DOHH2 (cell line): Measurements from ENCODE around the gene CCDC15.

ENCODE experiments used
- H3F3A ChIP-seq: fragments of 200-600 bp; sonication (generic), shearing (Covaris generic); 2 replicates; pipeline ENCODE4 v1.6.0; 2016; ENCODE audit warnings: antibody characterized with exemption, mild to moderate bottlenecking; ENCODE audit not compliant: control insufficient read depth, insufficient read depth
- H3K27ac ChIP-seq: fragments of 200-600 bp; sonication (generic); 2 replicates; pipeline ENCODE4 v1.5.1; 2014; ENCODE audit warnings: low read depth, mild to moderate bottlenecking, low read length, moderate library complexity
- H3K27me3 ChIP-seq: fragments of 200-600 bp; sonication (generic); 2 replicates; pipeline ENCODE4 v1.6.1; 2014; ENCODE audit warnings: mild to moderate bottlenecking, low read length, mixed read lengths; ENCODE audit not compliant: control insufficient read depth
- H3K36me3 ChIP-seq: fragments of 200-600 bp; sonication (generic); 2 replicates; pipeline ENCODE4 v1.6.1; 2014; ENCODE audit warnings: mild to moderate bottlenecking, low read length, moderate library complexity, mixed read lengths; ENCODE audit not compliant: control insufficient read depth
- H3K4me1 ChIP-seq: fragments of 200-600 bp; sonication (generic); 2 replicates; pipeline ENCODE4 v1.6.1; 2014; ENCODE audit warnings: mild to moderate bottlenecking, low read length, mixed read lengths; ENCODE audit not compliant: control insufficient read depth
- H3K4me2 ChIP-seq: fragments of 200-600 bp; sonication (generic); 2 replicates; pipeline ENCODE4 v1.6.0; 2014; ENCODE audit warnings: mild to moderate bottlenecking, low read length, moderate library complexity
- H3K4me3 ChIP-seq: fragments of 200-600 bp; sonication (generic); 2 replicates; pipeline ENCODE4 v1.5.1; 2014; ENCODE audit warnings: mild to moderate bottlenecking, low read length, mixed read lengths
- H3K79me2 ChIP-seq: fragments of 200-600 bp; sonication (generic); 2 replicates; pipeline ENCODE4 v1.6.1; 2014; ENCODE audit warnings: mild to moderate bottlenecking, low read length, mixed read lengths; ENCODE audit not compliant: control insufficient read depth
- H3K9me2 ChIP-seq: fragments of 200-600 bp; sonication (generic); replicated peaks from 2 replicates; pipeline ENCODE4 v1.6.1; 2014; ENCODE audit warnings: mild to moderate bottlenecking, low read length, mixed read lengths; ENCODE audit not compliant: control insufficient read depth
- H3K9me3 ChIP-seq: fragments of 200-600 bp; sonication (generic); 2 replicates; pipeline ENCODE4 v1.6.1; 2014; ENCODE audit warnings: antibody characterized with exemption, low read length, mixed read lengths; ENCODE audit not compliant: control insufficient read depth, insufficient read depth
- H4K20me1 ChIP-seq: fragments of 200-600 bp; sonication (generic); 2 replicates; pipeline ENCODE4 v1.6.0; 2014; ENCODE audit warnings: low read depth, mild to moderate bottlenecking, antibody characterized with exemption, low read length, moderate library complexity; ENCODE audit not compliant: control insufficient read depth, insufficient read depth
- EZH2phosphoT487 ChIP-seq: fragments of 200-600 bp; sonication (generic); IDR thresholded peaks from 2 replicates; pipeline ENCODE4 v1.6.1; 2017; ENCODE audit warnings: borderline replicate concordance, mild to moderate bottlenecking, antibody characterized with exemption, low read length, moderate library complexity, mixed read lengths
- TF ChIP-seq, protein P1 (sequence below): fragments of 200-600 bp; sonication (generic); IDR thresholded peaks from one replicate; pipeline ENCODE4 v1.5.1; 2014; ENCODE audit warnings: antibody characterized with exemption, mild to moderate bottlenecking, low read depth, low read length; ENCODE audit not compliant: poor library complexity, severe bottlenecking

Gene CCDC15

DNA sequence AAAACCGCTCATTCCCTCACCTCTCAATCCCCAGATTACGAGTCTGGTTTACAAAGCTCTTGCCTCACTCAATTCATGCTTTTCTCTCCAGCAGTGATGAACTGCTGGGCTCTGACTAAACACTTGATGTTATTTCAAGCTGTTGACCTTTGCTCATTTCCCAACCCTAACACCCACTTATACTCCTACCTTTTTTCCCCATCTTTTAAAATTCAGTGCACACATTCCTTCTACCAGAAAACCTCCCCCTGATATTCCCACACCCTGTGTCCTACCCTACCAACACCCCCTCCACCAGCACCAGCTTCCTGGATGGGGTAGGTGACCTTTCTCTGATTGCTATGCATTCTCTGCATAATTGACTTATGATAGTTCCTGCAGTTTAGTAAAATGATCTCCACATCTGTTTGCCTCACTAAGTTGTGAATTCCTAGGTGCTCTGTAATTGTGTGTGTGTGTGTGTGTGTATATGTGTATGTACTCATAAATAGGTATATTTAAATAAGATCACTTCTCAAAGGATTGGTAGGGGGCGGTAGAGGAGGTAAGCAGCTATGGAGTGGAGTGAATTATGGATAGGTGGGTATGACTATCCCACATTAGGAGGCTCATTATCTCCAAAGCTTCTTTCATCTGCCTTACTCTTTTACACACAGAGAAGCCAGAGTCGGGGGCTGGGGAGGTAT lies 19.0 kb upstream of the CCDC15 start:
- H3K27me3 ChIP-seq, result peaks cover 28% of the 10 kb centered on the region
- H3K79me2 ChIP-seq, result no peaks in the 10 kb centered on the region
- no peaks in the 10 kb centered on the region for H3K9me2 ChIP-seq
- H3K4me3 ChIP-seq, result no peak overlapping the region
- no peaks in the 10 kb centered on the region for H4K20me1 ChIP-seq
- H3K27ac ChIP-seq, result no peak overlapping the region
- no peak for TF ChIP-seq EZH2phosphoT487
- TF ChIP-seq, protein P1, sequence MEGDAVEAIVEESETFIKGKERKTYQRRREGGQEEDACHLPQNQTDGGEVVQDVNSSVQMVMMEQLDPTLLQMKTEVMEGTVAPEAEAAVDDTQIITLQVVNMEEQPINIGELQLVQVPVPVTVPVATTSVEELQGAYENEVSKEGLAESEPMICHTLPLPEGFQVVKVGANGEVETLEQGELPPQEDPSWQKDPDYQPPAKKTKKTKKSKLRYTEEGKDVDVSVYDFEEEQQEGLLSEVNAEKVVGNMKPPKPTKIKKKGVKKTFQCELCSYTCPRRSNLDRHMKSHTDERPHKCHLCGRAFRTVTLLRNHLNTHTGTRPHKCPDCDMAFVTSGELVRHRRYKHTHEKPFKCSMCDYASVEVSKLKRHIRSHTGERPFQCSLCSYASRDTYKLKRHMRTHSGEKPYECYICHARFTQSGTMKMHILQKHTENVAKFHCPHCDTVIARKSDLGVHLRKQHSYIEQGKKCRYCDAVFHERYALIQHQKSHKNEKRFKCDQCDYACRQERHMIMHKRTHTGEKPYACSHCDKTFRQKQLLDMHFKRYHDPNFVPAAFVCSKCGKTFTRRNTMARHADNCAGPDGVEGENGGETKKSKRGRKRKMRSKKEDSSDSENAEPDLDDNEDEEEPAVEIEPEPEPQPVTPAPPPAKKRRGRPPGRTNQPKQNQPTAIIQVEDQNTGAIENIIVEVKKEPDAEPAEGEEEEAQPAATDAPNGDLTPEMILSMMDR, result no peak
- H3K9me3 ChIP-seq, result no peaks in the 10 kb centered on the region
- no peaks in the 10 kb centered on the region for H3K36me3 ChIP-seq
- no peaks in the 10 kb centered on the region for H3F3A ChIP-seq
- no peak overlapping the region for H3K4me2 ChIP-seq
- H3K4me1 ChIP-seq, result no peaks in the 10 kb centered on the region

DNA sequence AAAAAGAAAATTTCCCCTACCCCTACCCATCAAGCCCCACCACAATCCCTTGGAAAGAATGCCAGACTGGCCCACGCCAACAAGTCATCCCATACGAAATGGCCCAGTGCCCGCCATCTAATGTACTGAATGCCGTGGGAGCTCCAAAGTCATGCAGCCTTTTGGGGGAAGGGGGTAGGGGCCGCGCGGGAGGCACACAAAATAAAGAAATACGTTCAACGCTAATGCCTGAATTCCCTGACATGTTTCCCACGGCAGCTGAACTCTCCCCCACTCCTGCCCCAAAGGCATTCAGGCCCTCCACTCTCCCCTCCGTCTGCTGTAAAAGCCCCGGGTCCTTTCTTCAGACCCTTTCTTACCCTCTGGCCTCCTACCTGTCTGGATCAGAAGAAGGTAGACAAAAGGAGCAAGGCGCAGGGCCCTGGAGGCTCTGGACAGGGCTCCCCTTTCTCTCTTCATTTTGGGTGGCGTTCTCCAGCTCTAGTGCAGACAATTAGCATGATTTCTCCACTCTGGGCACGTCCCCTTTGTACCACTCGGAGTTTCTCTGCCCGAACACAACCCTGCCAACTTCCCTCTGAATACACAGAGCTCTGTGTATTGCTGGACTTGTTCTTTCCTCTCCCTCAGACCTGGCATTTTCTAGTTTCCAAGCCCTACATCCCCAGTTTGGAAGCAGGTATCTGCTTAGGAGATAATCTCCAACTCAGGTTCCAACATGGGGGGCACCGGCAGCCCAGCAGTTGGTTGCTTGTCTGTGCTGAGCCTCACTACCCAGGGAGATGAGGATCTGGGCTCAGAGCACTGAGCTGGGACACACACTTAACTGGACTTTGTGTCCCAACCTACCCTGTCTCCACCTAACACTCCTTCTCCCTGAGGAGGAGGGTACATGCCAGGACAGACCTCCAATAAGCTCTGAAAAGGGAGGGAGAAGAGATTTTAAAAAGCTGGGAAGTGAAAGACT lies 18.2 kb upstream of the CCDC15 start, which contains the start of gene HEPACAM:
Gene HEPACAM, minus strand, starts transcription at position 500 of the 967 bp plus-strand sequence. Its CDS starts 41 bp downstream, at position 459.
- Histone ChIP-seq H3K79me2 (no peaks in the 10 kb centered on the region), H3K27ac (no peak within 1 kb of the TSS), H3K27me3 (peaks cover 31% of the 10 kb centered on the region), H3K4me2 (no peak within 1 kb of the TSS), H3K4me3 (no peak within 1 kb of the TSS), H3K9me2 (no peaks in the 10 kb centered on the region), H4K20me1 (no peaks in the 10 kb centered on the region), H3K36me3 (no peaks in the 10 kb centered on the region), H3K4me1 (no peaks in the 10 kb centered on the region), H3F3A (no peaks in the 10 kb centered on the region), H3K9me3 (no peaks in the 10 kb centered on the region)
- TF ChIP-seq, protein P1, result no peak
- TF ChIP-seq EZH2phosphoT487, result no peak

DNA sequence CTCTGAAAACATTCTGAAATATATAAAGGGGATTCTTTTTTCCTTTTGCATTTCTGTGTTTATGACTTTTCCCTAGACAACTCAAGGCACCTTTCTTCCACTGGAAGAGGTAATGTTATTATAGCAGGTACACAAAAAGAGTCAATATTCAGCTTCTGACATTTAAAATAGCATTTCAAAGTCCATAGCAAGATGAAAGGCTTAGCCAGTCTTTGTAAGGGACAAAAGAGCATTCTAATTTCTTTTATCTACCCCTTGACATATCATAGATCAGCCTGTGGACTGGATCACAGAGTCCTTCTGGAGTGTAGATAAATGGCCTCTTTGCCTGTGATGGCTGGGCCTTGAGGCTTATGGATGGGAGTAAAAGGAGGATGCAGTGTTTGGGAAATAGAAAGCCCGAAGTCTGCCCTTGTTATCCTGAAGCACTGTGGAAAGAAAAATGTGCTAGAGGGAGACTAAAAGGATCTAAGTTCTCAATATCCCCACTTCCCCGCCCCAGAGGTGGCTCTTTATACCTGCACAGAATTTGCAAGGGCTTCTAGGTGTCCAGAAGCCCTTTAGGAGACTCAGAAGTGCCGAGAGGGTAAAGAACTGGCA lies 16.6 kb upstream of the CCDC15 start:
- Histone ChIP-seq H3K36me3 (no peaks in the 10 kb centered on the region), H3K4me2 (no peak overlapping the region), H3K4me3 (no peak overlapping the region), H3K4me1 (no peaks in the 10 kb centered on the region), H3K27ac (no peak overlapping the region), H4K20me1 (no peaks in the 10 kb centered on the region), H3K9me3 (no peaks in the 10 kb centered on the region), H3K27me3 (peaks cover 29% of the 10 kb centered on the region), H3K79me2 (no peaks in the 10 kb centered on the region), H3F3A (no peaks in the 10 kb centered on the region), H3K9me2 (no peaks in the 10 kb centered on the region)
- TF ChIP-seq EZH2phosphoT487, result no peak
- TF ChIP-seq, protein P1, result no peak
